HG02571 (cell line): ENCODE results near the gene PMEPA1.

Experiments
- ATAC-seq: cut with Tn5 transposase; IDR thresholded peaks from one replicate; pipeline ENCODE4 v1.9.1; 2021; ENCODE audit warnings: mild to moderate bottlenecking, moderate library complexity; ENCODE audit not compliant: unreplicated experiment

Gene PMEPA1

GRCh38 chr20:57612916-57613315 lies 96.9 kb downstream of the PMEPA1 start:
- no peak for ATAC-seq

GRCh38 chr20:57612436-57612835 lies 97.4 kb downstream of the PMEPA1 start:
- no peak for ATAC-seq

- ATAC-seq: no peak
These were observed 98.1 kb downstream of the PMEPA1 start for GRCh38 chr20:57611586-57612311.

- no peak for ATAC-seq
These were observed 99.4 kb downstream of the PMEPA1 start for GRCh38 chr20:57610261-57610952.

- ATAC-seq: no peak
These were observed 100.0 kb downstream of the PMEPA1 start for GRCh38 chr20:57609842-57610167.

GRCh38 chr20:57609086-57609841 lies 100.6 kb downstream of the PMEPA1 start:
- ATAC-seq: no peak

- ATAC-seq: no peak
These were observed 101.3 kb downstream of the PMEPA1 start for GRCh38 chr20:57608516-57608915.

GRCh38 chr20:57605878-57606277 lies 103.9 kb downstream of the PMEPA1 start:
- ATAC-seq: no peak

- no peak for ATAC-seq
These were observed 104.8 kb downstream of the PMEPA1 start for GRCh38 chr20:57605045-57605444.

GRCh38 chr20:57603120-57603519 lies 106.7 kb downstream of the PMEPA1 start:
- no peak for ATAC-seq

GRCh38 chr20:57601737-57602136 lies 108.1 kb downstream of the PMEPA1 start:
- no peak for ATAC-seq

- ATAC-seq: no peak
These were observed 108.6 kb downstream of the PMEPA1 start for GRCh38 chr20:57601211-57601570.

GRCh38 chr20:57600320-57601210 lies 109.2 kb downstream of the PMEPA1 start:
- peak; percentile 39 for ATAC-seq

- ATAC-seq: no peak
These were observed 111.3 kb downstream of the PMEPA1 start for GRCh38 chr20:57598491-57598890.
